IMR-90 (cell line): ENCODE data around the gene C10orf67. TPM values are rescaled to one million over a fixed set of nuclear protein-coding genes. Genes with fewer than 3 reads are reported as not detected.

Source experiments
- ATAC-seq: fragments of 200-7000 bp; cut with Tn5 transposase; 2 replicates; pipeline ENCODE4 v1.9.1; 2020; ENCODE audit warnings: low read depth, mild to moderate bottlenecking, moderate library complexity
- BruUV-seq: library from RNA; stranded (reverse); fragments of 400-500 nt; replicated peaks from 2 replicates; lab custom pipeline; 2021; lab: Mats Ljungman, UMichigan
- CTCF ChIA-PET: fragments of 300-600 bp; formaldehyde crosslinking; extraction: SDS; loops from one replicate; lab custom pipeline; 2021; ENCODE audit warnings: antibody characterized with exemption; lab: Yijun Ruan, JAX
- POLR2A ChIA-PET: fragments of 300-600 bp; sonication (Branson Sonifier 250); formaldehyde crosslinking; loops from one replicate; lab custom pipeline; 2022; ENCODE audit warnings: antibody characterized with exemption; ENCODE audit not compliant: unreplicated experiment; lab: Charles Lee
- DNase-seq: peaks from one replicate; pipeline ENCODE4 v3.0.0; 2013
- H2AFZ ChIP-seq: replicated peaks from 2 replicates; pipeline ENCODE3; 2013; ENCODE audit warnings: low read length, mild to moderate bottlenecking; ENCODE audit not compliant: poor library complexity
- H2AK5ac ChIP-seq: 2 replicates; pipeline ENCODE4 v1.6.1; 2013; ENCODE audit warnings: low read depth, low read length, inconsistent platforms
- H2AK9ac ChIP-seq: replicated peaks from 2 replicates; pipeline ENCODE3; 2013; ENCODE audit warnings: mild to moderate bottlenecking, low read depth, low read length, moderate library complexity; ENCODE audit not compliant: poor library complexity
- H2BK120ac ChIP-seq: 2 replicates; pipeline ENCODE4 v1.6.1; 2013; ENCODE audit warnings: low read depth, low read length, inconsistent platforms
- H2BK15ac ChIP-seq: 3 replicates; pipeline ENCODE4 v1.6.1; 2013; ENCODE audit warnings: low read depth, low read length, inconsistent platforms
- H2BK20ac ChIP-seq: 2 replicates; pipeline ENCODE4 v1.6.1; 2013; ENCODE audit warnings: low read depth, mild to moderate bottlenecking, inconsistent platforms, low read length, moderate library complexity
- H2BK5ac ChIP-seq: 2 replicates; pipeline ENCODE4 v1.6.1; 2013; ENCODE audit warnings: mild to moderate bottlenecking, low read depth, low read length, inconsistent platforms; ENCODE audit not compliant: poor library complexity, severe bottlenecking
- H3K14ac ChIP-seq: replicated peaks from 2 replicates; pipeline ENCODE4 v1.6.1; 2013; ENCODE audit warnings: low read depth, low read length, inconsistent platforms
- H3K18ac ChIP-seq: 2 replicates; pipeline ENCODE4 v1.6.1; 2013; ENCODE audit warnings: low read depth, low read length, control low read depth
- H3K23ac ChIP-seq: 2 replicates; pipeline ENCODE4 v1.6.1; 2013; ENCODE audit warnings: low read depth, low read length, inconsistent platforms
- H3K27ac ChIP-seq: 2 replicates; pipeline ENCODE4 v1.5.1; 2013; ENCODE audit warnings: mild to moderate bottlenecking, control low read depth, low read length; ENCODE audit not compliant: insufficient read depth
- H3K27me3 ChIP-seq: 2 replicates; pipeline ENCODE4 v1.6.1; 2013; ENCODE audit warnings: low read length; ENCODE audit not compliant: control insufficient read depth, insufficient read depth
- H3K36me3 ChIP-seq: 2 replicates; pipeline ENCODE4 v1.6.1; 2013; ENCODE audit warnings: low read length, mixed read lengths; ENCODE audit not compliant: control insufficient read depth, insufficient read depth
- H3K4ac ChIP-seq: 2 replicates; pipeline ENCODE4 v1.6.1; 2013; ENCODE audit warnings: low read depth, low read length, inconsistent platforms
- H3K4me1 ChIP-seq: 2 replicates; pipeline ENCODE4 v1.6.1; 2013; ENCODE audit warnings: low read length, mixed read lengths; ENCODE audit not compliant: control insufficient read depth, insufficient read depth
- H3K4me2 ChIP-seq: 2 replicates; pipeline ENCODE4 v1.6.1; 2013; ENCODE audit warnings: low read depth, mild to moderate bottlenecking, control low read depth, low read length, moderate library complexity
- H3K4me3 ChIP-seq: 2 replicates; pipeline ENCODE4 v1.5.1; 2013; ENCODE audit warnings: low read depth, mild to moderate bottlenecking, control low read depth, low read length, moderate library complexity; ENCODE audit not compliant: insufficient read depth
- H3K56ac ChIP-seq: 2 replicates; pipeline ENCODE4 v1.6.1; 2013; ENCODE audit warnings: low read length, inconsistent platforms; ENCODE audit not compliant: insufficient read depth; ENCODE audit errors: extremely low read depth
- H3K79me1 ChIP-seq, 2 experiments: 2 replicates each; pipeline ENCODE4 v1.6.1; 2013; ENCODE audit warnings: low read length in 2 of 2, inconsistent platforms in 1 of 2, low read depth in 1 of 2
- H3K9ac ChIP-seq: 2 replicates; pipeline ENCODE4 v1.6.1; 2013; ENCODE audit warnings: low read depth, low read length, control low read depth
- H3K9me1 ChIP-seq: 2 replicates; pipeline ENCODE4 v1.6.1; 2013; ENCODE audit warnings: low read length, inconsistent platforms; ENCODE audit not compliant: insufficient read depth
- H3K9me3 ChIP-seq: 2 replicates; pipeline ENCODE4 v1.6.1; 2013; ENCODE audit warnings: low read length; ENCODE audit not compliant: control insufficient read depth, insufficient read depth
- H4K20me1 ChIP-seq: 2 replicates; pipeline ENCODE4 v1.6.1; 2013; ENCODE audit warnings: low read length, inconsistent platforms; ENCODE audit not compliant: insufficient read depth
- H4K5ac ChIP-seq: 2 replicates; pipeline ENCODE4 v1.6.1; 2013; ENCODE audit warnings: mild to moderate bottlenecking, low read depth, low read length, control low read depth
- H4K8ac ChIP-seq, 2 experiments: 2 replicates each; pipeline ENCODE4 v1.6.1; 2013; ENCODE audit warnings: low read depth in 2 of 2, low read length in 2 of 2, control low read depth in 1 of 2, inconsistent platforms in 1 of 2
- H4K91ac ChIP-seq: 2 replicates; pipeline ENCODE4 v1.6.1; 2013; ENCODE audit warnings: low read depth, low read length, inconsistent platforms; ENCODE audit not compliant: insufficient read depth
- BHLHE40 ChIP-seq: fragments of 150-350 bp; IDR thresholded peaks from 2 replicates; pipeline ENCODE4 v1.6.1; 2016; ENCODE audit warnings: mild to moderate bottlenecking, low read depth, low read length
- CEBPB ChIP-seq: IDR thresholded peaks from 2 replicates; pipeline ENCODE4 v1.6.1; 2012; ENCODE audit warnings: low read depth, low read length, improper control_type of control experiment
- CHD1 ChIP-seq: IDR thresholded peaks from 2 replicates; pipeline ENCODE4 v1.6.1; 2012; ENCODE audit warnings: low read depth, low read length, improper control_type of control experiment
- CTCF ChIP-seq: conservative IDR thresholded peaks from 2 replicates; pipeline ENCODE4 v1.5.1; 2012; ENCODE audit warnings: mild to moderate bottlenecking, low read depth, low read length, improper control_type of control experiment
- ELK1 ChIP-seq: fragments of 150-350 bp; IDR thresholded peaks from 2 replicates; pipeline ENCODE4 v1.6.1; 2016; ENCODE audit warnings: low read depth, mild to moderate bottlenecking, low read length, moderate library complexity, borderline replicate concordance
- FOS ChIP-seq: fragments of 150-350 bp; IDR thresholded peaks from 2 replicates; pipeline ENCODE4 v1.6.1; 2016; ENCODE audit warnings: low read depth, low read length
- MAFK ChIP-seq: IDR thresholded peaks from 2 replicates; pipeline ENCODE4 v1.6.1; 2012; ENCODE audit warnings: low read depth, low read length, improper control_type of control experiment
- MXI1 ChIP-seq: IDR thresholded peaks from 2 replicates; pipeline ENCODE4 v1.6.1; 2012; ENCODE audit warnings: low read depth, mild to moderate bottlenecking, low read length, moderate library complexity, borderline replicate concordance
- POLR2A ChIP-seq: IDR thresholded peaks from 2 replicates; pipeline ENCODE4 v1.6.1; 2012; ENCODE audit warnings: mild to moderate bottlenecking, low read depth, low read length
- RFX5 ChIP-seq: IDR thresholded peaks from 2 replicates; pipeline ENCODE4 v1.8.0; 2012; ENCODE audit warnings: low read depth, mild to moderate bottlenecking, low read length, moderate library complexity
- SMC3 ChIP-seq: fragments of 150-350 bp; IDR thresholded peaks from 2 replicates; pipeline ENCODE4 v1.6.1; 2016; ENCODE audit warnings: low read depth, mild to moderate bottlenecking, antibody characterized with exemption, low read length, moderate library complexity
- WGBS, 2 experiments: methylation state at CpG; one replicate each; pipeline versions ENCODE4 v1.1.5 to v1.1.7; 2013; ENCODE audit warnings: missing lambda C conversion rate in 2 of 2; ENCODE audit not compliant: insufficient read length in 1 of 2; ENCODE audit errors: extremely low coverage in 2 of 2; 5-methylcytosine and 5-hydroxymethylcytosine counted together
- dilution Hi-C: fragments of 300-500 bp; cut with HindIII; formaldehyde crosslinking; loops from one replicate; pipeline ENCODE4 v1.14.3; 2018; ENCODE audit warnings: low sequenced_read_pairs; ENCODE audit not compliant: unreplicated experiment
- in situ Hi-C: fragments of 300-500 bp; cut with MboI; formaldehyde crosslinking; loops from 3 replicates; pipeline ENCODE4 v1.14.3; 2019; ENCODE audit warnings: low sequenced_read_pairs, inconsistent platforms, mixed read lengths
- intact Hi-C: fragments of 100-400 bp; cut with micrococcal nuclease; formaldehyde crosslinking; loops from 2 replicates; pipeline ENCODE4 v1.10.0; 2022
- polyA plus RNA-seq, 3 experiments: library from polyadenylated mRNA; depleted of rRNA; stranded (reverse); fragments of >200 nt; gene quantifications; 2 replicates each; pipeline ENCODE4 v1.2.3, GENCODE V29; 2012; ENCODE audit warnings: low replicate concordance in 1 of 3
- total RNA-seq: library from RNA; depleted of rRNA; stranded (reverse); fragments of >200 nt; gene quantifications from 2 replicates; pipeline ENCODE4 v1.2.3, GENCODE V29; 2012
- TF ChIP-seq, protein P1 (sequence below): fragments of 150-350 bp; IDR thresholded peaks from 2 replicates; pipeline ENCODE4 v1.6.1; 2017; ENCODE audit warnings: mild to moderate bottlenecking, antibody characterized with exemption, low read length, low read depth

The C10orf67 gene
- total and polyA plus RNA-seq, 2 of the 4 experiments (the other 2 are of a cell fraction), result 0.15 to 0.18 TPM

GRCh38 chr10:23186178-23186577 lies 158.4 kb downstream of the C10orf67 start:
- Histone ChIP-seq H2BK15ac (no peak overlapping the region), H3K79me1 (no peaks in the 10 kb centered on the region), H3K9ac (no peak overlapping the region), H3K4me3 (no peak overlapping the region), H3K36me3 (no peaks in the 10 kb centered on the region), H3K4me2 (no peak overlapping the region), H4K20me1 (no peaks in the 10 kb centered on the region), H3K4me1 (no peaks in the 10 kb centered on the region), H2BK5ac (no peak overlapping the region), H3K56ac (no peak overlapping the region), H3K4ac (no peak overlapping the region), H3K9me1 (no peaks in the 10 kb centered on the region), H3K9me3 (no peaks in the 10 kb centered on the region), H2AK9ac (no peak overlapping the region), H3K23ac (no peak overlapping the region), H3K18ac (no peak overlapping the region), H3K14ac (no peak overlapping the region), H2AK5ac (no peak overlapping the region), H2AFZ (no peak overlapping the region), H2BK120ac (no peak overlapping the region), H4K5ac (no peak overlapping the region), H3K27ac (no peak overlapping the region), H4K91ac (no peak overlapping the region), H3K27me3 (peaks cover 16% of the 10 kb centered on the region), H2BK20ac (no peak overlapping the region), H4K8ac (no peak overlapping the region)
- intact Hi-C loops, result no loop called here
- dilution Hi-C loops, result no loop called here
- WGBS, 2 experiments, result 68% methylated on average over 3 of the region's 7 CpGs; no CpG with 5 or more reads in 1 of the 2 experiments
- no peak for DNase-seq
- no TSS peak for BruUV-seq
- ChIA-PET CTCF (interaction anchor here (0.6 kb wide), 1 partner anchor 1436 kb away, joined by 3 read pairs; no protein-coding TSS in a partner anchor), POLR2A (no interaction called here)
- in situ Hi-C loops, result no loop called here
- ATAC-seq, result no peak
- TF ChIP-seq SMC3 (no peak), CEBPB (no peak), MAFK (no peak), BHLHE40 (no peak), ELK1 (no peak), POLR2A (no peak), CHD1 (no peak), CTCF (no peak), RFX5 (no peak), MXI1 (no peak), FOS (no peak)
- TF ChIP-seq, protein P1, sequence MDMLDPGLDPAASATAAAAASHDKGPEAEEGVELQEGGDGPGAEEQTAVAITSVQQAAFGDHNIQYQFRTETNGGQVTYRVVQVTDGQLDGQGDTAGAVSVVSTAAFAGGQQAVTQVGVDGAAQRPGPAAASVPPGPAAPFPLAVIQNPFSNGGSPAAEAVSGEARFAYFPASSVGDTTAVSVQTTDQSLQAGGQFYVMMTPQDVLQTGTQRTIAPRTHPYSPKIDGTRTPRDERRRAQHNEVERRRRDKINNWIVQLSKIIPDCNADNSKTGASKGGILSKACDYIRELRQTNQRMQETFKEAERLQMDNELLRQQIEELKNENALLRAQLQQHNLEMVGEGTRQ, result no peak
